CD4-positive, alpha-beta memory T cell (primary cell): ENCODE data around the gene CHRNB1. TPM values are rescaled to one million over a fixed set of nuclear protein-coding genes. Genes with fewer than 3 reads are reported as not detected.

Source experiments
- CTCF ChIA-PET: fragments of 350-600 bp; sonication (Branson Sonifier 250); formaldehyde crosslinking; loops from one replicate; lab custom pipeline; 2021; ENCODE audit warnings: inconsistent platforms; ENCODE audit not compliant: partially characterized antibody; lab: Charles Lee
- POLR2A ChIA-PET: fragments of 350-600 bp; sonication (Branson Sonifier 250); formaldehyde crosslinking; loops from one replicate; lab custom pipeline; 2021; ENCODE audit not compliant: partially characterized antibody; lab: Charles Lee
- DNase-seq, 5 donors: peaks; one replicate each; pipeline versions ENCODE4 v3.0.0 to v3.0.0-alpha.2; 2020 to 2022; ENCODE audit warnings: mixed read lengths in 1 of 5
- H3K27ac ChIP-seq: one replicate; pipeline ENCODE4 v1.7.0; 2013; ENCODE audit warnings: low read depth, low read length
- H3K27me3 ChIP-seq: 2 replicates; pipeline ENCODE4 v1.7.0; 2013; ENCODE audit warnings: mild to moderate bottlenecking, low read length, moderate library complexity; ENCODE audit not compliant: insufficient read depth
- H3K36me3 ChIP-seq: 2 replicates; pipeline ENCODE4 v1.7.0; 2013; ENCODE audit warnings: mild to moderate bottlenecking, low read length, moderate library complexity; ENCODE audit not compliant: insufficient read depth
- H3K4me1 ChIP-seq: 2 replicates; pipeline ENCODE4 v1.7.0; 2013; ENCODE audit warnings: mild to moderate bottlenecking, low read length, moderate library complexity; ENCODE audit not compliant: insufficient read depth
- H3K4me3 ChIP-seq, 2 donors: one replicate each; pipeline ENCODE4 v1.7.0; 2013; ENCODE audit warnings: low read length in 2 of 2, mild to moderate bottlenecking in 1 of 2
- H3K9me3 ChIP-seq, 2 donors: one replicate each; pipeline ENCODE4 v1.7.0; 2013; ENCODE audit warnings: low read length in 2 of 2, control low read depth in 1 of 2; ENCODE audit not compliant: control insufficient read depth in 1 of 2
- H3K27ac Mint-ChIP-seq, 7 donors: one replicate each; pipeline ENCODE4 v1.8.0; 2020 to 2021; ENCODE audit warnings: mixed read lengths in 7 of 7, mild to moderate bottlenecking in 6 of 7, inconsistent platforms in 3 of 7, moderate library complexity in 3 of 7
- H3K27me3 Mint-ChIP-seq, 2 donors: one replicate each; pipeline ENCODE4 v1.8.0; 2020 to 2021; ENCODE audit warnings: mixed read lengths in 2 of 2
- H3K36me3 Mint-ChIP-seq, 2 donors: one replicate each; pipeline ENCODE4 v1.8.0; 2020 to 2021; ENCODE audit warnings: mixed read lengths in 2 of 2, inconsistent platforms in 1 of 2, mild to moderate bottlenecking in 1 of 2
- H3K4me1 Mint-ChIP-seq, 4 donors: one replicate each; pipeline ENCODE4 v1.8.0; 2020 to 2021; ENCODE audit warnings: mixed read lengths in 4 of 4, mild to moderate bottlenecking in 1 of 4
- H3K4me3 Mint-ChIP-seq, 8 donors: one replicate each; pipeline ENCODE4 v1.8.0; 2020 to 2021; ENCODE audit warnings: mixed read lengths in 8 of 8, mild to moderate bottlenecking in 7 of 8, moderate library complexity in 6 of 8, inconsistent platforms in 3 of 8
- H3K9me3 Mint-ChIP-seq, 8 donors: one replicate each; pipeline ENCODE4 v1.8.0; 2020 to 2021; ENCODE audit warnings: mixed read lengths in 8 of 8, mild to moderate bottlenecking in 5 of 8, inconsistent platforms in 3 of 8, moderate library complexity in 1 of 8
- intact Hi-C: fragments of 100-400 bp; cut with micrococcal nuclease; formaldehyde crosslinking; loops from one replicate; pipeline ENCODE4 v1.15.1; 2023
- polyA plus RNA-seq, 2 donors: library from polyadenylated mRNA; unstranded; fragments of 300-500 nt; fragmentation: Illumina TruSeq; gene quantifications; one replicate each; pipeline ENCODE4 v1.2.3, GENCODE V29; 2021
- total RNA-seq, 2 experiments: library from RNA; stranded (reverse); gene quantifications; one replicate each; pipeline ENCODE4 v1.2.3, GENCODE V29; 2021

Gene CHRNB1
- total and polyA plus RNA-seq, 4 experiments from 2014 or later = 9.1 to 29.2 (median 16.8) TPM

- Histone ChIP-seq H3K9me3 (no peaks in the 10 kb centered on the region), H3K4me3 (no peak overlapping the region), H3K27ac (no peak overlapping the region), H3K4me1 (no peaks in the 10 kb centered on the region), H3K36me3 (no peaks in the 10 kb centered on the region), H3K27me3 (no peaks in the 10 kb centered on the region)
- Mint-ChIP-seq H3K9me3 (no peaks in the 10 kb centered on the region), H3K36me3 (no peaks in the 10 kb centered on the region), H3K4me1 (peaks cover 0 to 2% (median 0%) of the 10 kb centered on the region in 4 donors), H3K27ac (peak overlapping the region in 1 of 7 donors; percentile 29), H3K27me3 (no peaks in the 10 kb centered on the region), H3K4me3 (peak overlapping the region in 1 of 8 donors; percentile 3)
- ChIA-PET CTCF (no interaction called here), POLR2A (interaction anchor here (1.3 kb wide), 1 partner anchor 12 kb away, joined by 4 read pairs; the partner anchor contains the start of gene TMEM256)
- no peak for DNase-seq
- intact Hi-C loops = loop anchor here (1.0 kb wide), 1 partner anchor 60 kb away; no protein-coding TSS in a partner anchor
Measured at GRCh38 chr17:7416323-7416722, 28.5 kb upstream of the CHRNB1 start.

GRCh38 chr17:7417056-7417655 is 27.7 kb upstream of the CHRNB1 start:
- no peaks in the 10 kb centered on the region for H3K9me3 Mint-ChIP-seq
- Histone ChIP-seq H3K9me3 (no peaks in the 10 kb centered on the region), H3K27ac (no peak overlapping the region), H3K4me1 (no peaks in the 10 kb centered on the region), H3K36me3 (no peaks in the 10 kb centered on the region), H3K27me3 (no peaks in the 10 kb centered on the region), H3K4me3 (no peak overlapping the region)
- no peak overlapping the region for H3K4me3 Mint-ChIP-seq
- DNase-seq = peak in 1 of 5 donors; percentile 11
- no peaks in the 10 kb centered on the region for H3K27me3 Mint-ChIP-seq
- intact Hi-C loops = no loop called here
- peaks cover 0 to 2% (median 0%) of the 10 kb centered on the region in 4 donors for H3K4me1 Mint-ChIP-seq
- H3K36me3 Mint-ChIP-seq = no peaks in the 10 kb centered on the region
- ChIA-PET POLR2A (interaction anchor here (1.3 kb wide), 1 partner anchor 13 kb away, joined by 4 read pairs; the partner anchor contains the start of gene TMEM256), CTCF (no interaction called here)
- no peak overlapping the region for H3K27ac Mint-ChIP-seq

- no peaks in the 10 kb centered on the region for H3K36me3 Mint-ChIP-seq
- ChIA-PET POLR2A (interaction anchor here (0.5 kb wide), 1 partner anchor 511 kb away, joined by 3 read pairs; no protein-coding TSS in a partner anchor), CTCF (no interaction called here)
- H3K9me3 Mint-ChIP-seq = no peaks in the 10 kb centered on the region
- Histone ChIP-seq H3K9me3 (no peaks in the 10 kb centered on the region), H3K4me3 (no peak overlapping the region), H3K27ac (no peak overlapping the region), H3K4me1 (no peaks in the 10 kb centered on the region), H3K36me3 (no peaks in the 10 kb centered on the region), H3K27me3 (no peaks in the 10 kb centered on the region)
- peaks cover 0 to 2% (median 0%) of the 10 kb centered on the region in 4 donors for H3K4me1 Mint-ChIP-seq
- no peak for DNase-seq
- H3K27ac Mint-ChIP-seq = peak overlapping the region in 1 of 7 donors; percentile 58
- H3K27me3 Mint-ChIP-seq = no peaks in the 10 kb centered on the region
- intact Hi-C loops = no loop called here
- H3K4me3 Mint-ChIP-seq = no peak overlapping the region
Measured at GRCh38 chr17:7418472-7419152, 26.2 kb upstream of the CHRNB1 start.

GRCh38 chr17:7419819-7420610 is 24.8 kb upstream of the CHRNB1 start, which contains the start of gene SPEM1:
Gene SPEM1 (plus strand): TSS chr17:7420324. CDS start chr17:7420385, 61 bp downstream.
- intact Hi-C loops = no loop called here
- peaks cover 0 to 1% of the 10 kb centered on the region in 2 donors for H3K27me3 Mint-ChIP-seq
- peak within 1 kb of the TSS in 2 of 7 donors; percentile 53 to 58 for H3K27ac Mint-ChIP-seq
- Histone ChIP-seq H3K36me3 (no peaks in the 10 kb centered on the region), H3K27me3 (no peaks in the 10 kb centered on the region), H3K27ac (no peak within 1 kb of the TSS), H3K4me3 (no peak within 1 kb of the TSS), H3K9me3 (no peaks in the 10 kb centered on the region), H3K4me1 (no peaks in the 10 kb centered on the region)
- no peaks in the 10 kb centered on the region for H3K9me3 Mint-ChIP-seq
- H3K36me3 Mint-ChIP-seq = no peaks in the 10 kb centered on the region
- no peak within 1 kb of the TSS for H3K4me3 Mint-ChIP-seq
- no peak for DNase-seq
- H3K4me1 Mint-ChIP-seq = peaks cover 0 to 4% (median 1%) of the 10 kb centered on the region in 4 donors
- CTCF ChIA-PET = interaction anchor here (1.4 to 1.8 kb wide), 2 partner anchors 17 to 64 kb away, joined by 4 to 6 read pairs; no protein-coding TSS in a partner anchor
- POLR2A ChIA-PET = interaction anchor here (1.2 kb wide), 1 partner anchor 16 kb away, joined by 4 read pairs; no protein-coding TSS in a partner anchor

- H3K4me1 Mint-ChIP-seq = peaks cover 0 to 4% (median under 1%) of the 10 kb centered on the region in 4 donors
- no peak for DNase-seq
- no peaks in the 10 kb centered on the region for H3K27me3 ChIP-seq
- no peaks in the 10 kb centered on the region for H3K36me3 ChIP-seq
- H3K27ac Mint-ChIP-seq = no peak overlapping the region
- no peak overlapping the region for H3K4me3 Mint-ChIP-seq
- H3K4me1 ChIP-seq = no peaks in the 10 kb centered on the region
- no peaks in the 10 kb centered on the region for H3K9me3 Mint-ChIP-seq
- peaks cover 0 to 1% of the 10 kb centered on the region in 2 donors for H3K27me3 Mint-ChIP-seq
- H3K27ac ChIP-seq = no peak overlapping the region
- ChIA-PET POLR2A (interaction anchor here (1.2 kb wide), 1 partner anchor 15 kb away, joined by 4 read pairs; no protein-coding TSS in a partner anchor), CTCF (interaction anchor here (1.4 to 1.8 kb wide), 2 partner anchors 16 to 66 kb away, joined by 4 to 6 read pairs; no protein-coding TSS in a partner anchor)
- no peak overlapping the region for H3K4me3 ChIP-seq
- no peaks in the 10 kb centered on the region for H3K9me3 ChIP-seq
- H3K36me3 Mint-ChIP-seq = no peaks in the 10 kb centered on the region
- intact Hi-C loops = no loop called here
Measured at GRCh38 chr17:7421186-7421585, 23.7 kb upstream of the CHRNB1 start.

- no peaks in the 10 kb centered on the region for H3K36me3 Mint-ChIP-seq
- POLR2A ChIA-PET = no interaction called here
- Histone ChIP-seq H3K4me3 (no peak overlapping the region), H3K4me1 (no peaks in the 10 kb centered on the region), H3K27me3 (no peaks in the 10 kb centered on the region), H3K27ac (no peak overlapping the region), H3K9me3 (no peaks in the 10 kb centered on the region), H3K36me3 (no peaks in the 10 kb centered on the region)
- H3K9me3 Mint-ChIP-seq = no peaks in the 10 kb centered on the region
- H3K27ac Mint-ChIP-seq = no peak overlapping the region
- peaks cover 0 to 4% (median 0%) of the 10 kb centered on the region in 4 donors for H3K4me1 Mint-ChIP-seq
- no peak overlapping the region for H3K4me3 Mint-ChIP-seq
- H3K27me3 Mint-ChIP-seq = peaks cover 0 to 1% of the 10 kb centered on the region in 2 donors
- no peak for DNase-seq
- intact Hi-C loops = no loop called here
- CTCF ChIA-PET = interaction anchor here (0.9 to 2.1 kb wide), 2 partner anchors 12 to 68 kb away, joined by 4 to 5 read pairs; partner anchors contain the start of gene TMEM102
Measured at GRCh38 chr17:7423679-7424078, 21.2 kb upstream of the CHRNB1 start.
